Body of pancreas (tissue), 4 donors: Measurements from ENCODE around the gene YBX3. TPM values are rescaled to one million over a fixed set of nuclear protein-coding genes. Genes with fewer than 3 reads are reported as not detected.
A peak's percentile ranks its signal among the peaks of the same experiment; 100 is the strongest.

Source experiments
- ATAC-seq: fragments of 150-250 bp; one replicate; pipeline ENCODE4 v1.9.1; 2016
- DNase-seq, 4 donors: peaks; one replicate each; pipeline ENCODE4 v3.0.0-alpha.2; 2019
- H3K27ac ChIP-seq, 4 donors: fragments of 200-600 bp; sonication (generic); 1 replicate in 3 of 4; 2 replicates in 1 of 4; pipeline versions ENCODE4 v1.5.1 to v1.6.1; 2016 to 2019; ENCODE audit warnings: mild to moderate bottlenecking in 1 of 4, mixed read lengths in 1 of 4, moderate library complexity in 1 of 4
- H3K27me3 ChIP-seq, 2 donors: fragments of 200-600 bp; sonication (generic); one replicate each; pipeline ENCODE4 v1.6.0; 2016; ENCODE audit warnings: mild to moderate bottlenecking in 1 of 2
- H3K36me3 ChIP-seq, 2 donors: fragments of 200-600 bp; sonication (generic); replicated peaks in 1 of 2; 2 replicates each; pipeline ENCODE4 v1.5.1; 2016; ENCODE audit warnings: low read depth in 2 of 2; ENCODE audit not compliant: insufficient read depth in 1 of 2
- H3K4me1 ChIP-seq: fragments of 200-600 bp; sonication (generic); one replicate; pipeline ENCODE4 v1.6.0; 2016
- H3K4me3 ChIP-seq, 2 donors: fragments of 200-600 bp; sonication (generic); 1 replicate in 1 of 2; 2 replicates in 1 of 2; pipeline ENCODE4 v1.5.1; 2016 to 2019
- H3K9me3 ChIP-seq, 3 donors: fragments of 200-600 bp; sonication (generic); 1 replicate in 2 of 3; 2 replicates in 1 of 3; pipeline ENCODE4 v1.5.1; 2016
- POLR2A ChIP-seq, 3 donors: fragments of 450-650 bp; IDR thresholded peaks; one replicate each; pipeline ENCODE4 v1.6.1; 2016; ENCODE audit warnings: antibody characterized with exemption in 3 of 3, mild to moderate bottlenecking in 2 of 3
- WGBS, 2 donors: methylation state at CpG; one replicate each; pipeline ENCODE4 v1.1.5; 2017; 5-methylcytosine and 5-hydroxymethylcytosine counted together
- intact Hi-C: fragments of 100-400 bp; cut with DNase I; formaldehyde crosslinking; loops from one replicate; pipeline ENCODE4 v1.15.1; 2023
- total RNA-seq, 2 donors: library from RNA; depleted of rRNA; stranded (reverse); fragments of >200 nt; gene quantifications; one replicate each; pipeline ENCODE4 v1.1.0, GENCODE V29; 2016
- TF ChIP-seq, protein P1 (sequence below), 7 experiments: fragments of 450-650 bp in 4 of 7; fragments of 200-600 bp in 3 of 7; sonication (generic) in 3 of 7; IDR thresholded peaks; one replicate each; pipeline ENCODE4 v1.5.1; 2016 to 2019; ENCODE audit warnings: antibody characterized with exemption in 7 of 7

The YBX3 gene
- total RNA-seq, 2 donors from 2014 or later = 293 to 403 TPM

DNA sequence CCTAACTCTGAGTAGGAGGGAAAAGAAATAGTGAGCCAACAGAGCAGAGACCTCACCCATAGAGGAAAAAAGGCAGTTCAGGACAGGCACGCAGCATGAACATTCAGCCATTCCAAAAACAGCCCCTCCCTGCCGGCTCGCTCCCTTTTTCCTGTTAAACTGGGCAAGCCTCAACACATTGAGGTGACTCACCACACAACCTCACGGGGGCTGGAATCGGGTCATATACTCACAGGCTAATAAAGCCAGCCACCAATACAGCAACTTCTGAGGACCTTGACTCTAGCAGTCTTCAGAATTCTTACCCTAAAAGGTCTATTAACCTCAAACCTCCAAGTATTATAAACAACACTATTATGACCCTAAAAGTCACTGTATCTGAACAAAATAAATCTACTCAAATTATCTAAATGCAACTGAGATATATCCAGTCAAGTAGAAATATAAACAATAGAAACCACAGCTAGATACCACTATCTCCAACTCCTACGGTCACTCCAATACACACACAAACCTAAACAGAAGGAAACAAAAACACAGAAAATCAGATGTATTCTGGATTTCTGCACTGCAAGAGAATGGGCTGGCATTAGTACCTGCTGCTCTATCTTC, 6.3 kb downstream of the YBX3 start:
- ATAC-seq = peak; percentile 80
- peaks cover 61% of the 10 kb centered on the region for H3K4me1 ChIP-seq
- DNase-seq = peak; percentile 53 to 78 (median 64)

DNA sequence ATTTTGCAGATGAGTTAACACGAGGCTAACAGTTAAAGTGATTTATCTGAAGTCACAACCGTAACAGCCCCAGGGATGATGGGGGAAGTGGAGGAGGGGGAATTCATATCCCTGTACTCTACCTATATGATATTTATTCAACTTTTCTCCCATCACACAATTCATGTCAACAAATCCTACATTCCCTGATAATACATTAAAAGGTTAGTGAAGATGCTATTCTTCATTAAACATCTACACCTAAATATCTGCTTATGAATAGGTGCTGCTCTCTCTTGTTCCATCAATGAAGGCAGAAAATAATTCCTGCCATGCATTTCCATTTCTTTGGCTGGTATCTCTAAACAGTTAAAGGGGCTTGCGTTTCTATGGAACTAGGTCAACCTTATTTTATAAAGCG, 6.8 kb downstream of the YBX3 start:
- Histone ChIP-seq H3K9me3 (no peaks in the 10 kb centered on the region), H3K36me3 (peaks cover 0 to 26% of the 10 kb centered on the region in 2 donors), H3K27me3 (no peaks in the 10 kb centered on the region), H3K4me3 (no peak overlapping the region), H3K27ac (peak overlapping the region in 2 of 4 donors; percentile 57 to 63), H3K4me1 (peaks cover 58% of the 10 kb centered on the region)
- intact Hi-C loops = no loop called here
- no peak for DNase-seq
- no peak for ATAC-seq
- WGBS, 2 donors = 61 to 74% methylated on average over 4 of the region's 4 CpGs
- no peak for TF ChIP-seq POLR2A (IDR thresholded peaks at IDR 0.05)
- TF ChIP-seq, protein P1, sequence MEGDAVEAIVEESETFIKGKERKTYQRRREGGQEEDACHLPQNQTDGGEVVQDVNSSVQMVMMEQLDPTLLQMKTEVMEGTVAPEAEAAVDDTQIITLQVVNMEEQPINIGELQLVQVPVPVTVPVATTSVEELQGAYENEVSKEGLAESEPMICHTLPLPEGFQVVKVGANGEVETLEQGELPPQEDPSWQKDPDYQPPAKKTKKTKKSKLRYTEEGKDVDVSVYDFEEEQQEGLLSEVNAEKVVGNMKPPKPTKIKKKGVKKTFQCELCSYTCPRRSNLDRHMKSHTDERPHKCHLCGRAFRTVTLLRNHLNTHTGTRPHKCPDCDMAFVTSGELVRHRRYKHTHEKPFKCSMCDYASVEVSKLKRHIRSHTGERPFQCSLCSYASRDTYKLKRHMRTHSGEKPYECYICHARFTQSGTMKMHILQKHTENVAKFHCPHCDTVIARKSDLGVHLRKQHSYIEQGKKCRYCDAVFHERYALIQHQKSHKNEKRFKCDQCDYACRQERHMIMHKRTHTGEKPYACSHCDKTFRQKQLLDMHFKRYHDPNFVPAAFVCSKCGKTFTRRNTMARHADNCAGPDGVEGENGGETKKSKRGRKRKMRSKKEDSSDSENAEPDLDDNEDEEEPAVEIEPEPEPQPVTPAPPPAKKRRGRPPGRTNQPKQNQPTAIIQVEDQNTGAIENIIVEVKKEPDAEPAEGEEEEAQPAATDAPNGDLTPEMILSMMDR (IDR thresholded peaks at IDR 0.05) = no peak

More for the DNA sequence above, 6.3 kb downstream of the YBX3 start:
- WGBS, 2 donors = 32 to 48% methylated on average over 6 of the region's 6 CpGs
- Histone ChIP-seq H3K9me3 (no peaks in the 10 kb centered on the region), H3K27ac (peak overlapping the region in 3 of 4 donors; percentile 40 to 63 (median 57)), H3K4me3 (no peak overlapping the region), H3K27me3 (no peaks in the 10 kb centered on the region), H3K36me3 (peaks cover 0 to 24% of the 10 kb centered on the region in 2 donors)
- intact Hi-C loops = no loop called here
- TF ChIP-seq, protein P1 (IDR thresholded peaks at IDR 0.05) = no peak
- TF ChIP-seq POLR2A (IDR thresholded peaks at IDR 0.05) = no peak

DNA sequence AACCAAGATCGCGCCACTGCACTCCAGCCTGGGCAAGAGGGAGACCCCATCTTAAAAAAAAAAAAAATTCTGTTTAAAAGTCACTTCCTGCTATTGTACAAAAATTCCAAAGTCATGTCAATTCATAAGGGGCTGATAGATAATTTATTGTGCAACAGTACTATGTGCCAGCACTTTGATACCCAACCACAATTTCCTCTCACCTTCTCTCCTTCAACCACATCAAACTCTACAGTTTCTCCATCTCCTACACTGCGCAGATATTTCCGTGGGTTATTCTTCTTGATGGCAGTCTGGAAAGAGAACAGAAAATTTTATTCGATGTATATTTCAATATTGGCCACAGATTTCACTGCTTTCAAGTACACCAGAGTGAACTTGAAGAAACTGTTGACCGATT, 7.6 kb downstream of the YBX3 start:
- 91 to 94% methylated on average over 6 of the region's 6 CpGs for WGBS, 2 donors
- no peak for ATAC-seq
- Histone ChIP-seq H3K9me3 (no peaks in the 10 kb centered on the region), H3K4me1 (peaks cover 50% of the 10 kb centered on the region), H3K27me3 (no peaks in the 10 kb centered on the region), H3K36me3 (peaks cover 0 to 28% of the 10 kb centered on the region in 2 donors), H3K4me3 (no peak overlapping the region), H3K27ac (no peak overlapping the region)
- intact Hi-C loops = no loop called here
- no peak for DNase-seq
- TF ChIP-seq, protein P1 (IDR thresholded peaks at IDR 0.05) = no peak
- no peak for TF ChIP-seq POLR2A (IDR thresholded peaks at IDR 0.05)

DNA sequence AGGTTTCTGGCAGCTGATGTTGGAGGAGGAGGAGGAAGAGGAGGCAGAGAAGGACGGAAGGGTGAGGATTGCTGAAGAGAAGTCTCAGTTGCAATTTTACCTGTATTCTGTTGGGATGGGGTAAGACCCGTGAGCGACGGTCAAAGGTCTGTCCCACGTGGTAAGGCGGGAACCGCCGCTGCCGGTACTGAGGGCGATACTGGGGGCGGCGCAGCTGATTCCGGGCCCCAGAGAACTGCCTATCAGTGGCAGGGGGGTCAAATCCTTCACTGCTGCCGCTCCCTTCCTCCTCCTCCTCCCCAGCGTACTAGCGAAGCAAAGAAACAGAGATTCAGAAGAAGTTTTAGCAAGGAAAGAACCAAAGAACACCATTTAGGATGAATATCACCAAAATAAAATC, 13.3 kb downstream of the YBX3 start:
- no peak overlapping the region for H3K4me3 ChIP-seq
- H3K9me3 ChIP-seq = no peaks in the 10 kb centered on the region
- intact Hi-C loops = no loop called here
- WGBS, 2 donors = 89 to 94% methylated on average over 16 of the region's 16 CpGs
- H3K4me1 ChIP-seq = no peaks in the 10 kb centered on the region
- peaks cover 4 to 55% of the 10 kb centered on the region in 2 donors for H3K36me3 ChIP-seq
- ATAC-seq (no peak), DNase-seq (no peak)
- no peak overlapping the region for H3K27ac ChIP-seq
- no peak for TF ChIP-seq POLR2A (IDR thresholded peaks at IDR 0.05)
- TF ChIP-seq, protein P1 (IDR thresholded peaks at IDR 0.05) = no peak
- H3K27me3 ChIP-seq = no peaks in the 10 kb centered on the region

DNA sequence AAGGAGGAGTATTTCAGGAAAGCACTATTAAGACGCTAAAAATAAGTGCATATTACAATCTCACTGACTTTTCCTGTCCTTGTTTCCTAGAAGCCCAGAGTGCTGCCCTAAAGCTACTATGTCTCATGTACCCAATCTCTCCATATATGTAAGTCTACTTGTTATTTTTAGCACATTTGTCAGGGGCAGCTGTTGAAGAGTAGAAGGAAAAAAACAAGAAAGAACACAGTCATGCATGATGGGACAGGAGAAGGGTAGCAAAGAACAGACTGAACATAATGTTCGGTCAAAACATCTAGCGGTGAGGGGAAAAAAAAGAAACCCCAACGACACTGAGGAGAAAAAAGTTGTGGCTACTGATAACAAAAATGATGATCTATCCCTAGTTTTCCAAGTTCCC, 14.3 kb downstream of the YBX3 start:
- Histone ChIP-seq H3K9me3 (no peaks in the 10 kb centered on the region), H3K4me1 (no peaks in the 10 kb centered on the region), H3K36me3 (peaks cover 4 to 50% of the 10 kb centered on the region in 2 donors), H3K27ac (no peak overlapping the region), H3K4me3 (no peak overlapping the region), H3K27me3 (no peaks in the 10 kb centered on the region)
- DNase-seq = no peak
- no peak for ATAC-seq
- no peak for TF ChIP-seq POLR2A (IDR thresholded peaks at IDR 0.05)
- TF ChIP-seq, protein P1 (IDR thresholded peaks at IDR 0.05) = no peak
- intact Hi-C loops = no loop called here
- 68 to 71% methylated on average over 4 of the region's 4 CpGs for WGBS, 2 donors
